Measurements from ENCODE around the gene NBPF3. TPM values are rescaled to one million over a fixed set of nuclear protein-coding genes. Genes with fewer than 3 reads are reported as not detected.

NBPF3 gene
- total and polyA plus RNA-seq, 2 experiments from 2014 or later: 2.7 to 18.1 TPM

GRCh38 chr1:21509351-21510112 lies 69.6 kb downstream of the NBPF3 start, which contains the start of gene ALPL:
TSS of gene ALPL (plus strand) at chr1:21509423. CDS start at chr1:21554082, 44,659 bp downstream.
- Mint-ChIP-seq H3K9me3 (no peaks in the 10 kb centered on the region), H3K4me3 (peak within 1 kb of the TSS; percentile 79), H3K36me3 (ENCODE audit: low read depth) (peaks cover 8% of the 10 kb centered on the region; the same call in 2 of the 3 replicates), H3K4me1 (peaks cover 37% of the 10 kb centered on the region), H3K27ac (peak within 1 kb of the TSS; percentile 43; the same call in 1 of the 2 replicates), H3K27me3 (ENCODE audit: insufficient read depth, low read depth, poor library complexity) (peaks cover 14% of the 10 kb centered on the region)
- peaks cover 12% of the 10 kb centered on the region for H3K27me3 ChIP-seq (ENCODE audit: insufficient read depth)
- DNase-seq (ENCODE audit: low spot score) (peak; percentile 64), ATAC-seq (peak; percentile 51)
- TF ChIP-seq POLR2AphosphoS5 (IDR thresholded peaks at IDR 0.05; ENCODE audit: low read depth) (peak; percentile 72), EZH2phosphoT487 (IDR thresholded peaks at IDR 0.05; ENCODE audit: unreplicated experiment) (no peak), ETS1 (IDR thresholded peaks at IDR 0.05) (no peak), ZNF331 (CRISPR knock-in tag; IDR thresholded peaks at IDR 0.05; ENCODE audit: low read depth) (no peak), NANOG (IDR thresholded peaks at IDR 0.05; ENCODE audit: borderline replicate concordance) (no peak)
- H3K4me2 ChIP-seq: peak within 1 kb of the TSS; percentile 97
- peak within 1 kb of the TSS; percentile 88 for H3K4me3 ChIP-seq
- no peaks in the 10 kb centered on the region for H3K9me2 ChIP-seq (ENCODE audit: insufficient read depth)
- peaks cover 27% of the 10 kb centered on the region for H3K4me1 ChIP-seq (ENCODE audit: insufficient read depth)
- H2AFZ ChIP-seq: peak within 1 kb of the TSS; percentile 99
- H3K79me2 ChIP-seq (replicated peaks; ENCODE audit: insufficient read depth): peaks cover 42% of the 10 kb centered on the region
- H3K36me3 ChIP-seq (ENCODE audit: insufficient read depth): no peaks in the 10 kb centered on the region
- no peak within 1 kb of the TSS for H3K27ac ChIP-seq (ENCODE audit: low read depth)
- peaks cover under 1% of the 10 kb centered on the region for H4K20me1 ChIP-seq (replicated peaks; ENCODE audit: insufficient read depth)
- no peaks in the 10 kb centered on the region for H3F3A ChIP-seq (replicated peaks; ENCODE audit: low read depth)

DNA sequence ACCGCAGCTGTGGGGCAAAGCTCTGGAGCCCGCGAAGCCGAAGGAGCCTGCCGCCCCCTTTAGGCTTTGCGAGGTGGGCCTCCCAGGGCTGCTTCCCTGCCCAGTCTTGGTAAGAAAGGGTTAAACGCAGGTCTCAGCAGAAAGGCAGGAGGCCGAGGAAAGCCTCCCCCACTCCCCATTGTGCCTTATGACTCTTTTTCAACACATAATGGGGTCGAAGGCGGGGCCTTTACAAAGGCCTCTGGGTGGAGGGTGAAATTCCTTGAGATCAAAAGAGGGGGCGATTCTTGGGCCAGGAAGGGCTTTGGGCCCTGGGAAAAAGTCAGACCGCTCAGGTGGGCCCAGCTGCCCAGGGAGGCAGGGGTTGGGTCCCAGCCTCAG lies 70.2 kb downstream of the NBPF3 start:
- Histone ChIP-seq H3K27ac (ENCODE audit: low read depth) (no peak overlapping the region), H3K27me3 (ENCODE audit: insufficient read depth) (peaks cover 12% of the 10 kb centered on the region), H3K9me2 (ENCODE audit: insufficient read depth) (no peaks in the 10 kb centered on the region), H3K79me2 (replicated peaks; ENCODE audit: insufficient read depth) (peaks cover 47% of the 10 kb centered on the region), H3K4me2 (peak overlapping the region; percentile 97), H3F3A (replicated peaks; ENCODE audit: low read depth) (no peaks in the 10 kb centered on the region), H2AFZ (0 out of 2 replicates have a peak overlapping the region, but pooled peaks have one; percentile 78), H4K20me1 (replicated peaks; ENCODE audit: insufficient read depth) (peaks cover 7% of the 10 kb centered on the region), H3K4me1 (ENCODE audit: insufficient read depth) (peaks cover 27% of the 10 kb centered on the region), H3K36me3 (ENCODE audit: insufficient read depth) (no peaks in the 10 kb centered on the region), H3K4me3 (peak overlapping the region; percentile 88)
- H3K4me1 Mint-ChIP-seq: peaks cover 37% of the 10 kb centered on the region
- peak; percentile 67 for ATAC-seq
- H3K9me3 Mint-ChIP-seq: no peaks in the 10 kb centered on the region
- H3K27ac Mint-ChIP-seq: peak overlapping the region; percentile 43; the same call in 1 of the 2 replicates
- peaks cover 14% of the 10 kb centered on the region for H3K27me3 Mint-ChIP-seq (ENCODE audit: insufficient read depth, low read depth, poor library complexity)
- peak; percentile 96 for DNase-seq (ENCODE audit: low spot score)
- peaks cover 8% of the 10 kb centered on the region; the same call in 2 of the 3 replicates for H3K36me3 Mint-ChIP-seq (ENCODE audit: low read depth)
- peak overlapping the region; percentile 79 for H3K4me3 Mint-ChIP-seq
- TF ChIP-seq, protein P1, sequence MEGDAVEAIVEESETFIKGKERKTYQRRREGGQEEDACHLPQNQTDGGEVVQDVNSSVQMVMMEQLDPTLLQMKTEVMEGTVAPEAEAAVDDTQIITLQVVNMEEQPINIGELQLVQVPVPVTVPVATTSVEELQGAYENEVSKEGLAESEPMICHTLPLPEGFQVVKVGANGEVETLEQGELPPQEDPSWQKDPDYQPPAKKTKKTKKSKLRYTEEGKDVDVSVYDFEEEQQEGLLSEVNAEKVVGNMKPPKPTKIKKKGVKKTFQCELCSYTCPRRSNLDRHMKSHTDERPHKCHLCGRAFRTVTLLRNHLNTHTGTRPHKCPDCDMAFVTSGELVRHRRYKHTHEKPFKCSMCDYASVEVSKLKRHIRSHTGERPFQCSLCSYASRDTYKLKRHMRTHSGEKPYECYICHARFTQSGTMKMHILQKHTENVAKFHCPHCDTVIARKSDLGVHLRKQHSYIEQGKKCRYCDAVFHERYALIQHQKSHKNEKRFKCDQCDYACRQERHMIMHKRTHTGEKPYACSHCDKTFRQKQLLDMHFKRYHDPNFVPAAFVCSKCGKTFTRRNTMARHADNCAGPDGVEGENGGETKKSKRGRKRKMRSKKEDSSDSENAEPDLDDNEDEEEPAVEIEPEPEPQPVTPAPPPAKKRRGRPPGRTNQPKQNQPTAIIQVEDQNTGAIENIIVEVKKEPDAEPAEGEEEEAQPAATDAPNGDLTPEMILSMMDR (conservative IDR thresholded peaks at IDR 0.05; ENCODE audit: low read depth in 2 of 2): peak; percentile 39 to 42; a peak in 3 of 4 replicates
- TF ChIP-seq STAT1 (IDR thresholded peaks at IDR 0.05; ENCODE audit: unreplicated experiment): no peak
- no peak for TF ChIP-seq ETS1 (IDR thresholded peaks at IDR 0.05)
- TF ChIP-seq EZH2 (IDR thresholded peaks at IDR 0.05; ENCODE audit: low read depth, unreplicated experiment): no peak
